CD4-positive, alpha-beta T cell treated with Interleukin-15 for 1 hour (primary cell): Measurements from ENCODE around the gene MRPL44.
A peak's percentile ranks its signal among the peaks of the same experiment; 100 is the strongest.
"Not testable (repeated sequence)": the region's sequence is repeated elsewhere in the genome, so short reads cannot be mapped to it uniquely, and the experiment has no call there.

Experiments used
- DNase-seq: peaks from one replicate; pipeline ENCODE4 v3.0.0-alpha.2; 2020

Gene MRPL44

DNA sequence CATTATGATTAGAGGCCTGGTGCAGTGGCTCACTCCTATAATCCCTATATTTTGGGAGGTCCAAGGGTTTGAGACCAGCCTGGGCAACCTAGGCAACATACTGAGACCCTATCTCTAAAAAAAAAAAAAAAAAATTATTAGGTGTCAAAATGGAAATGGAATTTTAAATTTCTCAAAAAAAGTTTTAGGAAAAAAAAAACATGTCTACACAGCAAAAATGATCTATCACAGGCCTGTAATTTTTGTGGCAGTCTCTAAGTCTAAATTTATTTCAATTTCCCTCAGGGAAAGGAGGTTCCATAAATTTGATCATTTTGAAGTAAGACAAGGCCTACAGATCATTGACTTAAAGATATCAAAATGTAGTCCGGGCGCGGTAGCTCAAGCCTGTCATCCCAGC lies 16.3 kb downstream of the MRPL44 start:
- no peak for DNase-seq

DNA sequence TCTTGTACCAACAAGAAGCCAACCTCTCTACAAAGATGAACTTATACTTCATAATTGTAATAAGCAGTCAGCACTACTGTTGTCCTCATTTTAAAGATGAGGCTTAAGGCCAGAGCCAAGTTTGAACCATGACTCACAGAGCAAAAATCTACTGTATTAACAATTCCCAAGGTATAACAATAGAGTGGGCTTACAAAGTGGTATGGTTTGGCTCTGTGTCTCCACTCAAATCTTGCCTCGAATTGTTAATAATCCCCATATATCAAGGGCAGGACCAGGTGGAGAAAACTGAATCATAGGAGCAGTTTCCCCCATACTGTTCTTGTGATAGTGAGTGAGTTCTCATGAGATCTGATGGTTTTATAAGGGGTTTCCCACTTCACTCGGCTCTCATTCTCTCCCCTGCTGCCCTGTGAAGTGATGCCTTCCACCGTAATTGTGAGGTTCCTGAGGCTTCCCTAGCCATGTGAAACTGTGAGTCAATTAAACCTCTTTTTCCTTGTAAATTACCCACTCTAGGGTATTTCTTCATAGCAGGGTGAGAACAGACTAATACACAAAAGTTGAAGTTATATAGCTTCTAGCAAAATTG lies 19.5 kb downstream of the MRPL44 start:
- no peak for DNase-seq

DNA sequence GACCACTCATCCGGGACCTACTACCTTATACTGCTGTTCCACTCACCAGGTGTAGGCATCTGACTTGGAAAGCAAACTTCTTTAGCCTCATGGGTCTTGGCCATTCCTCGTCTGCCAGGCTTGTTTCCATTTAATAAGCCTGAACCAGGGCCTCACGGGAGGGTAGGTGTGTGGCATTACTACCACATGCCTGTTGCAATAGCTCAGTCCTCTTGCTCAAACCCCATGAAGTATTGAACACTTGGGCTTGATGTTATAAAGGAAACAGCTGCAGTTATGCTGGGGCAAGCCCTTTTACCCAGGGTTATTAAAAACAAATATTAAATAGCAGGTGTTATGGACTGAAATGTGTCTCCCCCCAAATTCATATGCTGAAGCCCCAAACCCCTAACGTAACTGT lies 21.2 kb downstream of the MRPL44 start:
- DNase-seq = no peak

DNA sequence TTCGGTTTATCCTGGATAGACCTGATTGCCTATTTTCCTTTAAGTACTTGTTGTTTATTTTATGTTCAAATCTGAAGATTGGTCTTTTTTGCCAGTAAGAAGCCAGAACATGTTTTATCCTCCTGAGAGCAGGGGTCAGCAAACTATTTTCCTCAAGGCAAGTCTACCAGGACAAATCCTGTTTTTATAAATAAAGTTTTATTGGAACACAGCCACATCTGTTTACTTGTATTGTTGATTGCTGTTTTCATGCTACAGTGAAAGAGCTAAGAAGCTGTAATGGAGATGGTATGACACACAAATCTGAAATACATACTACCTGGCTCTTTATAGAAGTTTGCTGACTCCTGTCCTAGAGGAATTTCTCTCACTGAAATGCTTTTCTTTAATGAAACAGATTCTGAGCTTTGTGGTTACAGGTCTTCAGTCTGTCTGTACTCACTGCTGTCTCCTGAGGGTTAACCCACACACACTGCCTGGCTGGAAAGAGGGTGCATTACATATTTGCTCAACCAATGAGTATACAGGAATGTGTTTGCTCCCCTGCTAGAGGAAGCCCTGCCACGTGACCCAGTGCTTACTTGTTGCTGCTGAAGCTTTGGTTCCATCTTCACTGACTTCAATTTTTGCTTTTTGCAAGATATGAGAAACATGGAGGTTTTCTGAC lies 22.6 kb downstream of the MRPL44 start:
- DNase-seq = no peak

DNA sequence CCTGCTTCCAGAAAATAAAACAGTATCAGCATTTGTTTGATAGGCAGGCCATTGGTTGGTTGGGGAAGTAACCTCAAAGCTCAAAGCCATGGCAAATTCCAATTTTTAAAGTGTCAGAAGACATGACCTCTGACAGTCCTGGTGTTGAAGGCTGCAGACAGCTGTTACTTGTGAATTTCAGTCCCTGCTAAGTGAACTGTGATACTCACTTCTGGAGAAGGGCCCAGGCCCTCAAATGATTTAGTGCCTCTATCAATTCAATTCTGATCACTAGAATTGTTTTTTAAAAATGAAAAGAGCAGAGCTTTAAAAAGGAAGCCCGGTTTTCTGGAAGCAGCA lies 23.1 kb downstream of the MRPL44 start:
- no peak for DNase-seq

DNA sequence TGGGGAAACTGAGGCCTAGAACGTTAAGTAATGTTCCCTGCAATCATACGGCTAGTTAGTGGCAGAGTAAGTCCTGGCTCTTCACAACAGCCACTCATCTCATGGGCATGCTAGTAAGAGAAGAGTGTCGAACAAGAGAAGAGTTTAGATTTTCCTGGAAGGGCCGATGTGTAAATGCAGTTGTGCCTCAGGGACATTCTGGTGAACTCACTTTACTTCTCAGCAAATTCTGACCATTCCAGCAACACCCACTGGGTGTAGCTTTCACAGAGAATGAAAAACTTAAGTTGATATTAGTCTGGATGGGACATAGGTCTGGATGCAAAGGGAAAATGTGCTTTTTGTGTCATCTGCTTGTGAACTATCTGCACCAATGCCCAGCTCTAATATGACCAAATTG lies 23.5 kb downstream of the MRPL44 start:
- DNase-seq = no peak

DNA sequence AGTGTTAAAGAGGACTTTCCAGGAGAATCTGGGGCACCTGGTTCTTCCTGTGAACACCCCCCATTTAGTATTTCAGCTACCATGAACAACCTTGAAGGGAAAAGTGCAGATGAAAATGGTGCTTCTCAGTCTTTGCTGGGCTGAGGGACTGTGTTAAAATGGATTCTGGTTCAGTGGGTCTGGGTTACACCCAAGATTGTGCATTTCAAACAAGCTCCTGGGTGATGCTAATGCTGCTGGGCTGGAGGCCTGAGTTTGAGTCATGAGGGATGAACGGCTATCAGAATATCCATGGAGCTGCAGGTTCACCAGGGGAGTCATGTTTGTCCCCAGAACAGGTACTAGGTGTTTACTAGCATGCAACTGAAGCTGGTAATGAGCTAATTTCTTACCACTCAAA lies 24.0 kb downstream of the MRPL44 start:
- no peak for DNase-seq

DNA sequence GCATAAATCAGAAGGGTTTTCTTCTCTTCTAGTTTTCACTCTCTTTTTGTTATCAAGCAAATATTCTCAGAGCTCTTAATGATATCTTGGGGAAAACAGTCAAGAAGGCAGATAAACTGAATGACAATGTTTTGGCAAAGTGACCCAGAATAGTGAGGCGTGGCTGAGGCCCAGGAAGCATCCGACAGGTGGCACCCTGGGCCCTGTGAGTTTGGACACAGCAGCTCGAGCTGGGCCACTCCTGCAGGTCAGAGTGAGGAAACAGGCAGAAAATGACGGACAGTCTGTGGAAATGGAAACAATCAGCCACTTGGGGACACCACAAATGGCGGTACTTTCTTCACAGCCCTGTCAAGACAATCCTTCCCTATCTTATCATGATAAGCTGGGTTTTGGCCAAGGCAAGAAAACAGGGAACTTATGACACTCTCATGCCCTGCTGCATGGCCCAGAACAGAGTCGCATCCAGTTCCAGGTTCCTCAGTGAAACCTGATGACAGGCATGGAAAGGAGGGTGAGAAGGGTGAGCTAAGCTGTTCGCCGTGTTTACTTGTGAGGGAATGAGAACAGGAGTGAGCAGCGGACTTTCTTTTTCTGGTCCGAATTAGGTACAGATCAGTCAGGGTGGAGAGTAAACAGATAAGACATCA lies 32.1 kb downstream of the MRPL44 start:
- no peak for DNase-seq

DNA sequence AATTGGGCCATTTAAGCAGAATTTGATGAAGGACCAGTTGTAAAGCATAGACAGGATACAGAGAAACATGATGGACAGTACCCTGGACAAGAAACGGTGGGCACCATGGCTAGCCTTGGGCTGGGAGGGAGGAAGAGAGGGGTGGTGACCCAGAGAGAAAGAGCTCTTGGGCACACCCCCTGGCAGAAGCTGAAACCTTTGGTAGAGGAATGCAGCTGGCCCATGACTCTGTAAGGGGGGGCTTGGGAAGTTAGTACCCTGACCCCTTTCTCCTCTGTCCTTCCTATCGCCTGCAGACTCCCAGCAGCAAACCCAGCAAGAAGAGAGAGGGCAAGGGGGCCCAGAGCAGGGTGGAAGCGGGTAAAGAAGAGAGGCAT lies 32.6 kb downstream of the MRPL44 start:
- DNase-seq = no peak

DNA sequence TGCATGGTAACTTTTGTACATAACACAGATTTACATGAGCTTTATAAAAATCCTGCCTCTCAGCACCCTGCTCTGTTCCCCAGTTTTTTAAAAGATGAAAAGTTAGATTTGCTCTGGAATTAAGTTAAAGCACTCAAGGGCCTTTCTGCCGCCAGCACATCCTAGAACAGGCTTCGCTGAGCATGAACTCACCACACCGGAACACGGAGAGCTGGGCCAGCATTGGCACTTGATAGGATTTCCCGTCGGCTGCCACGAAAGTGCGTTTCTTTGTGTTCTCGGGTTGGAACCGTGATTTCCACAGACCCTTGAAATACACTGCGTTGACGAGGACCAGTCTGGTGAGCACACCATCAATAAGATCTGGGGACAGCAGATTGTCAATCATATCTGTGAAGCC lies 34.3 kb downstream of the MRPL44 start:
- no peak for DNase-seq

DNA sequence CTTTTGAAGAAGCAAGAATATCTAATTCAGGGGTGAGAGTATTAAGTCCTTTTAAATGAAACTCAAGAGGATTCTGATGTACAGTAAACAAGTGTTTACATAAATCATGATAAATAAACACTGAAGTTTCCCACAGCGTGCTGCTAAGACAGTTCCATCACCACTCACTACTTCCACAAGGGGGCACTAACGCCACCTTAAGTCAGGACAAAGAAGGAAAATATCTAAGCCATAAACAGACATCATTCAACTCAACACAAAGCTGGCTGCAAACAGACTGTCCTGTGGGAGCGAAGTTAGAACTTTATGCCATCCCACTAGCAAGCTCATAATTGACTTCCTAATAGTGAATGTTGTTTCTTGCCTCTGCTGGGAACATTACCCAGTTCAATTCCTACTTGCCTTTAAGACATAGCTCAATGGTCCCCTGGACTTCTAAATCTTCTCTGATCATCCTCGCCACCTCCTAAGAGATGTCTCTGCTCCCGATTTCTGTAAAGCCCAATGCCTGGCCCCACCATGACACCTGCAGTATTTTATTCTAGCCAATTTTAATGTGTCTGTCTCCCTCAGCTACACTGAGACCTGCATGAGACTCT lies 36.5 kb downstream of the MRPL44 start:
- DNase-seq = peak; percentile 38

DNA sequence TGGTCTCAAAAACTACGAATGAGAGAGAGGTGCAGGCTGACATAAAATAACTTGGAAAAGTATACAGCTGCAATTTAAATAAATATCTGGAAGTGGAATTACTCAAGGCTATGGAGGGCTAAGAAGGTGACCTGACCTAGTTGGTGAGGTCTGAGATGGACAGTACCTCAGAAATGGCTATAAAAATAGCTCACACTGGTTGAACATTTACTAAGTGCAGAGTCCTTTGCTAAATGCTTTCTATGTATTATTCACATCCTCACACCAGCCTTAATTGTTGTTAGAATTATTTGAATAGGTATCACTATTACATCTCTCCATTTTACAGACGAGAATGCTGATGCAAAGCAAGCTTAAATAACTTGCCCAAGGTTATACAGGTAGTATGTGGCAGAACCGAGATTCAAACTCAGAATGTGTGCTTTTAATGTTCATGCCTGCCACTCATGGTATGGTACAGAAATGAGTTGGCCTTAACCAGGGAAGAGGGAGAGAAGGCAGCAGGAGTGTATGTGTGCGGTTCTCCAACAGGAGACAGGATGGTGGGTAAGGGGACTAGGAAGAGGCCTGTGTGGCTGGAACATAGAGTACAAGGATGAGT lies 37.4 kb downstream of the MRPL44 start:
- no peak for DNase-seq

DNA sequence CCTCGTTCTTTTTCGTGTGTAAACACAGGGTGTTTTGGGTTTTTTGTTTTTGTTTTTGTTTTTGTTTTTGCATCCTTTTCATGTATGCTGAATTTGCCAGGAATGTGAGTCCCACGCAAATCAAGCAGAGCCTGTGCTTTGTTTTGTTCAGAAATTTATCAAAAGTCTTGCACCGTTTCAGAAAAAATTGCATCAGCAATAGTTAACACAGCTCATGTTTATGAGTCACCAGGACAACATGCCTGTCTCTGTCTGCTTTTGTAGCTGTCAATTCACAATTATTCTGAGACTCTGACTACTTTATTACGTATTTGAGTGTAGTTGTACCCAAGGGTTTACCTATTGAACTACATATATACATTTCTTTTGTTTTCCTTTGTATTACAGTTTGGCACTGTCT lies 38.3 kb downstream of the MRPL44 start:
- DNase-seq = no peak

DNA sequence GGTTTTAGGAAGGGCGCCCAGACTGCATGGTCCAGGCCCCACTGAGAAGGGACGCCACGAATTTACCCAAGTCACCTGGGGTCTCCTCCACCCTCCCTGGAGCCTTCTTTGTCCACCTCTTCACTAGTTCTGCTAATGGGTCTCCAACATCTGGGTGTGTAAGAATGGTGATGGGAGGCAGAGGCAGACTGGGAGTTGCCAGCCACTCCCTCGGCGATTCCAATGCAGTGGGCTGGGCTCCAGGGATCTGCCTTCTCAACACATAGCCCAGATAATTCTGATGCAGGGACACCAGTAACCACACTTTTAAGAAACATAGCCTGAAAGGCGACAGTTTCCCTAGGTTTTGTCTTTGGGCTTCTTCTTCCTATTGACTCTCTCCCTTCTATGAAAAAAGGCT lies 39.1 kb downstream of the MRPL44 start:
- DNase-seq = no peak

DNA sequence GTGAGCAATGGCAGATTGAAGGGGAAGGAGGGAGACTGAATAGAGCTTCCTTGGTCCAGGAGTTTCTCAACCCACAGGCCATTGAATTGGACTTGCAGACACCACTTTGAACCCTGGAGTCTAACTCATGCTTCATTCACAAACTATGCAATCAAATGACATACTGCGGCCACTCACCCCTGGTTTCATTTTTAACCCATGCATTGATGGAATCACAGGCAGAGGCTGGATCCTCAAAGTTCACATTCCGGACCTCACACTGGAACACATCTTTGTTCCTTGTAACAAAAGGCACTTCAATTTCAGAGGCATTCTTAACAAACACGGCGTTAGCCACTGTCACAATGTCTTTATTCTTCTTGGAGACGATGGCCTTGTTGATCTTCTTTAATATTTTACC lies 40.7 kb downstream of the MRPL44 start:
- no peak for DNase-seq

DNA sequence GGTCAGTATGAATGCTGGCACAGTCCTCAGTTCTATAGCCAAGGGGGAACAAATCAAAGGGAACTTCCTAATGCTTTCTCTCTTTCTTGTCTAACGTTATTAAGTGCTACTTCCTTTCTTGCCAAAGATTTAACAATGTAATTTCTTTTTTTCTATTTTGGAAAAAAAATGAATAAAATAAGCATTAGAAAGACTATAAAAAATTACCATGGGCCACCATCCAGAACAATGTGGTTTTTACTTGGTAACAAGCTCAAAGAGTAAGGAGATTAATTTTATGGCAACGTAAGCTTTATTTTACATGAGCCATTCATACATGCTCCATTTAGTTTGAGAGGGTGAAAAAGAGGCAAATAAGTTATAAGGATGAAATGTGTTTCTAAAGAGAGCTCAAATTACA lies 41.7 kb downstream of the MRPL44 start:
- DNase-seq = no peak

DNA sequence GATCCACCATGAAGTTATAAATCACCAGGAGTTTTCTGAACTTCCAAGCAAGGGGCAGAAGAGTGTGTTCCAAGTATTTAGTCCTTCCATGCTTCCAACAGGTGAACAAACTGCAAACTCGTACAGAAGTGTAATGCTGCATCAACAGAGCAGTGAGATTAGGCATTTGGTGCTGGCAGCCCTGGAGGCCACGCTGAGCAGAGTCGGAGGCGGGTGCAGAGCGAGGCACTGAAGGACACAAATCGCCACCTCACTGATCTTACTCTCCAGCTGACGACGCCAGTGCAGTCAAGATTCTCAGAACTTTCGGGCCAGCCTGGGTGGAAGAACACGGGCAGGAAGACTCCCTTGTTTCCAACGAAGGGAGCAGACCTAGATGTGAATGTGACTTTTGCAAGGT lies 42.6 kb downstream of the MRPL44 start:
- DNase-seq = no peak

DNA sequence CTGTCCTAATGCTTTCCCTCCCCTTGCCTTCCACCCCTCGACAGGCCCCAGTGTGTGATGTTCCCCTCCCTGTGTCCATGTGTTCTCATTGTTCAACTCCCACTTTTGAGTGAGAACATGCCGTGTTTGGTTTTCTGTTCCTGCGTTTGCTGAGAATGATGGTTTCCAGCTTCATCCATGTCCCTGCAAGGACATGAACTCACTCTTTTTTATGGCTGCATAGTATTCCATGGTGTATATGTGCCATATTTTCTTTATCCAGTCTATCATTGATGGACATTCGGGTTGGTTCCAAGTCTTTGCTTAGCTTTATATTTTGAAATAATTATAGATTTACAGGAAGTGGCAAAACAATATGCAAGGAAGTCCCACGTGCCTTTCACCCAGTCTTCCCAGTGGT lies 43.4 kb downstream of the MRPL44 start:
- not testable (repeated sequence) for DNase-seq

DNA sequence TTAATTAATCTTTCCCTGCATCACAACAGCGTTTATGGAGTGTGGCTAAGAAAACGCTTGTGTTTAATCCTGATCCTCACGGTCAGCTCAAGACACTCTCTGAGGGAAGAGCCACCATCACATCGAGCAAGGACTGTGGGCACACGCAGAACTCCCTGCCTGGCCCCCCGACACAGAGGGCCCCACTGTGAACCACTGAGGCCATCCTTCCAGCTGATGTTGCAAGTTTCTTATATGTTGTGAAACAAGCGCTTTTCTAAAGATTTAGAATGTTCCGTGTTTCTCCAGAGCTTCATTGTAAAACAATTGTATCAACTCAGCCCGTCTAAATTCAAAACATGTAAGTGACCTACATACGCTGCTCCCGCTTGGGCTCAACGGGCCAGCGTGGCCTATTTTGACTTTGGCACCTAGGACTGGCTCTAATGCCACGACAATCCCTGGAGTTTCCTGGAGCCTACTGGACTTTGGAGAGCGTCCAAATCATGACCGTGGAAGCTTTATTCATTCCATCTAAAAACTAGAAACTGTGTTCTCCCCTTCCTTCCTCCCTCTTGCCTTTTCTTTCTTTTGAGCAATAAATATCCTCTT lies 46.9 kb downstream of the MRPL44 start:
- no peak for DNase-seq

DNA sequence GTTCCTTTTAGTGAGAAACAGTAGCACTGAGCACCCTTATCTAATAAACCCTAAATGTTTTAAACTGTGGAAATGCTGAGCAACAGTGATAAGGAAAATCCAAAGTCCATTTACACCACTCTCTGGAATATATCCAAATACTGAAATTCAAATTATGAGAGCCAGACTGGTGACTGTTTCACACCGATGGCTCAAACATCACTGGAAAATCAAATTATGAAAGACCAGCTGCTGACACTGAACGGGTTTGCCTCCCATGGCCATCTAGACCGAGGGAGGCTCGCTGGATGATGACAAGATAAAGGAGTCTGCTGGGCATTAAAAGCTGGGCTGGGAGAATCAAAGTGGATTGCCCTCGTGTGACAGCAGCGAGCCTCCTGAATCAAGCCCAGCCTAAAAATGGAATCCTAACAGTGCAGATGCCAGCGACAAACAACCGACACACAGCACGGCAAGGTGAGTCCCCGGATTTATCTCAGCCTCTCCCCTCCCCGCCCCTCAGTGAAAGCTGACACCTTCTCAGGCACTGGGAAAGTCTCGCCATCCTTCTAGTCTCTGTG lies 51.5 kb downstream of the MRPL44 start:
- DNase-seq = no peak

DNA sequence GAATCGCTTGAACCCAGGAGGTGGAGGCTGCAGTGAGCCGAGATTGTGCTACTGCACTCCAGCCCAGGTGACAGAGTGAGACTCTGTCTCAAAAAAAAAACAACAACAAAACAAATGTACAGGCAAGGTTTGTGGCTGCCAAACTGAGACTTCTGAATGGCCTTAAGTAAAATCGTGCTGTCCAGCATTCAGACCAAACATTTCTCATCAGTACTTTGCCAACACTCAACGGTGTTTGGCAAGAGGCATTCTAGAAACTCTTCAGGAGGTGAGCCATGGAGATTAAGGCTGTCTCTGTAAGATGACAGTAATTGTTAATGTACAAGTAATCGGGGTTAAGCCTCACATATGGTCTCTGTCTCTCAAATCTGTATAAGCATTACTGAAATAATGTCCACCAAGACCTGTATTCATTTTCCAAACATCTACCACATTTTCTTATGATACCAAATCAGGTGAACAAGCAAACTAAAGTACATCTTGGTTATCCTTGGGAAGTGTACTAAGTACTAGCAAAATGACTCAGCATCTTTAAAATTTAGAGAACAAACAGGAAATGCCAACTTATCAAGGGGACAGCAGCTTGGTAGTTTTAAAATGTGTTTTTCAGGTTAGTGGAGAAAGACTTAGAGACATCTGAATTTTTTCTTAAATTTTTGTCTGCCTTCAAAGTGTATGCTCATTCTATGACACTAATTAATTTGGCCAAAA lies 52.5 kb downstream of the MRPL44 start:
- DNase-seq = no peak

DNA sequence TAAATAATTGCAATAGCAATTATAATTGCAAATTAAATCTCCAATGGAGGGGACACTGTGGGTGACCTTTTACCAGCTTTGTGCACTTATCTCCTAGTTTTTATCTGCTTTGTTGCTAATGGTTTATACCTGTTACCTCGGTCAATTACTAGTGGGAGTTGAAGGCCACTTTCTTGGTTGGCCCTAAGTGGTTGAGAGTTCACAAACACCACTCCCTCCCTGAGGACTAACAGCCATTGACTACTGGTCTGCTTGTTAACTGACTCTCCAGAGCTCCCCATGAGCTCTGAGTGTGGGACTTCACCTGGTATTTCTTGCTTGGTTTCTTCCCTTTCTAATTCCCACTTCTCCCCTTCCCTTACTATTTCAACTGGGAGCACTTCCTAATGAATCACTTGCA lies 54.6 kb downstream of the MRPL44 start:
- DNase-seq = no peak

DNA sequence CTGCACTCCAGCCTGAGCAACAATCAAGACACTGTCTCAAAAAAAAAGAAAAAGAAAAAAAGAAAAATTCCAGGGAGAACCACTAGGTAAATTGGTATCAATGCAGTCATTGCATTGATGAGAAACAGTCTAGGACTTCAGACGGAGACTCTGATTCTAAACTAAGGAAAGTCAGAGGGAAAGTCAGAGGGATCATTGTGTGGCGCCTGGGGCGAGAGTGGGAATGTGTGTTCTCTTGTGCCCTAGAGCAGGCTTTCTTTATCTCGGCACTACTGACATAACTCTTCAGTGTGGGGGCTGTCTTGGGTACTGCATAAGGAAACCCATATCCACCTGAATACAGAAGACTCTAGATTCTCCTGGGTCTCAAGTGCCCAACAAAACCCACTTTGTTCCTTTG lies 57.1 kb downstream of the MRPL44 start:
- DNase-seq = no peak
